K562 (cell line): Measurements from ENCODE around the gene NUP62. TPM values are rescaled to one million over a fixed set of nuclear protein-coding genes. Genes with fewer than 3 reads are reported as not detected.
A peak's percentile ranks its signal among the peaks of the same experiment; 100 is the strongest.

Experiments
- C11orf30 ChIP-seq: fragments of 450-650 bp; IDR thresholded peaks from 2 replicates; pipeline ENCODE4 v1.6.1; 2016; ENCODE audit warnings: low read depth, mild to moderate bottlenecking
- CGGBP1 ChIP-seq: fragments of 250-450 bp; sonication (Bioruptor Pico); IDR thresholded peaks from 2 replicates; pipeline ENCODE4 v1.9.0; 2021; ENCODE audit warnings: mild to moderate bottlenecking
- CHAMP1 ChIP-seq: fragments of 450-650 bp; IDR thresholded peaks from 2 replicates; pipeline ENCODE4 v1.6.1; 2016; ENCODE audit warnings: mild to moderate bottlenecking
- E2F3 ChIP-seq: fragments of 250-450 bp; sonication (Bioruptor Pico); IDR thresholded peaks from 2 replicates; pipeline ENCODE4 v1.4.0; 2020; ENCODE audit warnings: mild to moderate bottlenecking
- MAZ ChIP-seq, 2 experiments: fragments of 450-650 bp in 1 of 2; sonication (generic) in 1 of 2; formaldehyde crosslinking; IDR thresholded peaks in 1 of 2; conservative IDR thresholded peaks in 1 of 2; 2 replicates each; pipeline versions ENCODE4 v1.4.0 to v1.5.0; 2020; ENCODE audit warnings: mild to moderate bottlenecking in 1 of 2, missing genetic modification reagents in 1 of 2
- NFYB ChIP-seq: IDR thresholded peaks from 2 replicates; pipeline ENCODE4 v1.6.1; 2011; ENCODE audit warnings: mild to moderate bottlenecking, moderate library complexity; ENCODE audit not compliant: insufficient read length; ENCODE audit errors: extremely low read depth
- NR4A1 ChIP-seq, 2 experiments: fragments of 250-450 bp in 1 of 2; fragments of 450-650 bp in 1 of 2; sonication (Bioruptor Pico) in 1 of 2; IDR thresholded peaks; 2 replicates each; pipeline versions ENCODE4 v1.4.0 to v1.6.1; 2016 to 2020; ENCODE audit warnings: mild to moderate bottlenecking in 2 of 2, missing compliant biosample characterization in 1 of 2, missing genetic modification characterization in 1 of 2, moderate library complexity in 1 of 2
- NUFIP1 ChIP-seq: fragments of 450-650 bp; IDR thresholded peaks from 2 replicates; pipeline ENCODE4 v1.6.1; 2018; ENCODE audit not compliant: partially characterized antibody
- SMAD3 ChIP-seq: fragments of 450-650 bp; formaldehyde crosslinking; conservative IDR thresholded peaks from 2 replicates; pipeline ENCODE4 v1.4.0; 2020; ENCODE audit warnings: mild to moderate bottlenecking
- SRSF9 ChIP-seq: fragments of 200-400 bp; formaldehyde crosslinking; IDR thresholded peaks from 2 replicates; pipeline ENCODE4 v1.6.1; 2017; ENCODE audit warnings: low read depth, low read length, borderline replicate concordance
- TAF15 ChIP-seq: fragments of 200-400 bp; formaldehyde crosslinking; IDR thresholded peaks from 2 replicates; pipeline ENCODE4 v1.6.1; 2017; ENCODE audit warnings: mild to moderate bottlenecking, low read depth, low read length, moderate library complexity
- TSHZ1 ChIP-seq: fragments of 250-450 bp; sonication (Bioruptor Pico); IDR thresholded peaks from 2 replicates; pipeline ENCODE4 v1.4.0; 2020; ENCODE audit warnings: mild to moderate bottlenecking, moderate library complexity
- YBX1 ChIP-seq: fragments of 450-650 bp; IDR thresholded peaks from 2 replicates; pipeline ENCODE4 v1.7.1; 2016; ENCODE audit warnings: mild to moderate bottlenecking
- ZNF121 ChIP-seq: sonication (generic); formaldehyde crosslinking; conservative IDR thresholded peaks from 2 replicates; pipeline ENCODE4 v1.8.0; 2022; ENCODE audit warnings: missing genetic modification reagents
- ZNF232 ChIP-seq: sonication (generic); formaldehyde crosslinking; IDR thresholded peaks from 2 replicates; pipeline ENCODE4 v1.8.0; 2022; ENCODE audit warnings: mild to moderate bottlenecking, missing genetic modification reagents
- ZNF449 ChIP-seq: fragments of 250-450 bp; sonication (Bioruptor Pico); IDR thresholded peaks from 2 replicates; pipeline ENCODE4 v1.8.0; 2022; ENCODE audit warnings: moderate library complexity, mild to moderate bottlenecking, inconsistent platforms
- polyA plus RNA-seq, 8 experiments: library from polyadenylated mRNA; depleted of rRNA in 4 of 8; stranded (reverse) in 5 of 8; unstranded in 3 of 8; fragments of >200 nt; fragmentation: Nextera tagmentation in 2 of 8; fragmentation: Illumina TruSeq in 1 of 8; extraction: Ambion mirVana in 2 of 8; extraction: Trizol in 1 of 8; gene quantifications; 2 replicates each; pipeline versions ENCODE4 v1.2.1 to v1.2.3, GENCODE V29; 2011 to 2014; ENCODE audit warnings: inconsistent platforms in 1 of 8, missing spikeins in 1 of 8
- total RNA-seq, 7 experiments: library from RNA; depleted of rRNA in 6 of 7; stranded (reverse); fragments of >200 nt in 6 of 7; fragmentation: Illumina TruSeq in 2 of 7; extraction: Trizol in 2 of 7; gene quantifications; 2 replicates each; pipeline versions ENCODE4 v1.2.1 to v1.2.3, GENCODE V29; 2011 to 2021; ENCODE audit warnings: low replicate concordance in 1 of 7

The NUP62 gene
- total and polyA plus RNA-seq, 9 of the 15 experiments (the other 6 are each of a cell fraction or from before 2014, with no cell fraction given): 16.9 to 109 (median 66.0) TPM

- TF ChIP-seq NR4A1 (CRISPR knock-in tag; IDR thresholded peaks at IDR 0.05) (no peak), NR4A1 (tag; IDR thresholded peaks at IDR 0.05) (peak; percentile 40; the same call in 1 of the 2 replicates), NFYB (no peak), YBX1 (no peak), SMAD3 (CRISPR knock-in tag) (no peak), CGGBP1 (no peak), ZNF449 (no peak), E2F3 (CRISPR knock-in tag) (peak; percentile 96), TAF15 (no peak), SRSF9 (no peak), TSHZ1 (CRISPR knock-in tag) (no peak), ZNF232 (no peak), C11orf30 (no peak), CHAMP1 (no peak), MAZ (CRISPR knock-in tag; conservative IDR thresholded peaks at IDR 0.05 in 1 of 2, IDR thresholded peaks at IDR 0.05 in 1 of 2) (peak; percentile 93 to 94), NUFIP1 (no peak), ZNF121 (CRISPR knock-in tag) (no peak)
These were observed at the start of gene NUP62, which contains the start of gene ATF5 (continued) for GRCh38 chr19:49929121-49929610.
